ENCODE results near the gene CROCC. TPM values are rescaled to one million over a fixed set of nuclear protein-coding genes. Genes with fewer than 3 reads are reported as not detected.

The CROCC gene
- polyA plus RNA-seq, 3 donors: 25.1 to 56.4 (median 45.8) TPM

GRCh38 chr1:16991571-16991970, 69.8 kb downstream of the CROCC start:
- no peak for DNase-seq (ENCODE audit: extremely low read depth in 1 of 11, low read depth in 9 of 11, low spot score in 4 of 11)

DNA sequence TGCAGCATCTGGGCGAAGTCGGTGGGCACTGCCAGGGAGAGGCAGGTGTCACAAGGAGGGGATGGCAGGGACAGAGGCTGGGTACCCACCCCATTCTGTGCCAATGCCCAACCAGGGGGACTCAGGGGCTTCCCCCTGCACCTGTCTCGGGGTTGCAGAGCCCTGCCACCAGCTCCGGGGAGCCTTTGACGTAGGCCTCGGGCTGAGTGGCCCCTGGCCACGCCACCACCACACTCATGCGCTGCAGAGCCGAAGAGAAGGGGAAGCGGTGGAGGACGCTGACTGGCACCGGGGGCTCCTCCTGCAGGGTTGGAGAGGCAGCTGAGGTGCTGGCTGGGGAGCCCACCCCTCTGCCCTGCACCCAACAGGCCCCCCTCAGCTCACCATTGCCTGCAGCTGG, 70.4 kb downstream of the CROCC start:
- DNase-seq (ENCODE audit: extremely low read depth in 1 of 11, low read depth in 9 of 11, low spot score in 4 of 11): no peak

DNA sequence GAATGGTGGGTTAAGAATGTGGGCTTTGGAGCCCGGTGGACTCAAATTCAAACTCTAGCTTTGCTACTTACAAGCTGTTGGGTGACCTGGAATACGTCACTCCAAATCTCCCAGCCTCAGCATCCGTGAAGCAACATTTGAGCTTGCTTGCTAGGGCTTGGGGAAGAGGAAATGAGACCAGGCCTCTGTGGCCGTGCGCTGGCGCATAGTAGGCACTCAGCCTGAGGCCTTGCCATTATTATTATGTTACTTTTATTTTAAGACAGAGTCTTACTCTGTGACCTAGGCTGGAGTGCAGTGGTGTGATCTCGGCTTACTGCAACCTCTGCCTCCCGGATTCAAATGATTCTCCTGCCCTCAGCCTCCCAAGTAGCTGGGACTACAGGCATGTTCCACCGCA, 70.9 kb downstream of the CROCC start:
- DNase-seq (ENCODE audit: extremely low read depth in 1 of 11, low read depth in 9 of 11, low spot score in 4 of 11): no peak

- no peak for DNase-seq (ENCODE audit: extremely low read depth in 1 of 11, low read depth in 9 of 11, low spot score in 4 of 11)
These were observed 71.8 kb downstream of the CROCC start for GRCh38 chr1:16993521-16994038.

GRCh38 chr1:16996845-16997244, 75.1 kb downstream of the CROCC start:
- DNase-seq (ENCODE audit: extremely low read depth in 1 of 11, low read depth in 9 of 11, low spot score in 4 of 11): no peak

DNA sequence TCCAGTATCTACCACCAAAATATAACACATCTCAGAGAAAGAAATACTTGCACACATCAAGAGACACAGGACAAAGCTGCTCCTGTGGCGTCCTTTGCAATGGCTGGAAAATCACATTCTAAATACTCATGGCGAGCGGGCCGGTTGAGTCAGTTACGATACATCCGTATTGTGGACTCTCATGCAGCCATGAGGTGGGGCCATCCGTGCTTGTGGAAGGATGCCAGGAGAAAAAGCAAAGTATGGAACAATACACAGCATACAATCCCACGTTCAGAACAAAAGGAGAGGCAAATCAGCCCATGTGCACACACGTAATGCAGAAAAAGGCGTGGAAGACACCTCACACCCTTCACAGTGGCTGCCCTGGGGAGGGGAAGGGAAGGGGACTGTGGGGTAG, 76.9 kb downstream of the CROCC start:
- DNase-seq (ENCODE audit: extremely low read depth in 1 of 11, low read depth in 9 of 11, low spot score in 4 of 11): no peak

DNA sequence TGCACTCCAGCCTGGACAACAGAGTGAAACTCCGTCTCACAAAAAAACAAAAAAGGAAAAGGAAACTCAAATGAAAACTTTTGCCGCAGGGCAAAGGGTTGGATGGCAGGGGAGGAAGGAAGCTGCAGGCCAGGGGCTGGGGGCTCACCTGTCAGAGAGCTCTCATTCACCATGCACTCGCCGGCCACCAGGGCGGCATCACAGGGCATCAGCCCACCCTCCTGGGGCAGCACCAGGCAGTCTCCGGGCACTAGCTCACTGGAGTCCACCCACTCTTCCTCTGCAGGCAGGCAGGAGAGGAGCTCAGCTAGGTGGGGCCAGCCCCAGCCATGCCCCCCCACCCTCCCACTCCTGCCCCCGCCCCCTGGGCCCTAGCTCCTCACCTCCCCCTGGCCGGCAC, 78.1 kb downstream of the CROCC start:
- DNase-seq (ENCODE audit: extremely low read depth in 1 of 11, low read depth in 9 of 11, low spot score in 4 of 11): no peak

- no peak for DNase-seq (ENCODE audit: extremely low read depth in 1 of 11, low read depth in 9 of 11, low spot score in 4 of 11)
These were observed 80.2 kb downstream of the CROCC start for GRCh38 chr1:17001760-17002523.

DNA sequence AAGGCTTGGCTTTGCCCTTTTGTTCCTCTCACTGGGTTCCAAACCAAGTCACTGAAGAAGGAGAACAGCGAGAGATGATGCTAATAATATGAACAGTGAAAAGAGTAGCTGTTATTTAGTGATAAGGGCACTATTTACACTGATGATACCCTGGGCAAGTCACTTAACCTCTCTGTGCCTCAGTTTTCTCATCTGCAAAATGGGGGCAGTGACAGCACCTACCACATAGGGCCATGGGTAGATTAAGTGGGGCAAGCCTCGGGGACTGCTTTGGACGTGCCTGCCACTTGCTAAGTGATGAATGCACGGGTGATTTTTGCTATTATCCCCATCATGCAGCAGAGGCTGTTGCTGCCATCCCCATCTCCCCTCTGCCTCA, 80.8 kb downstream of the CROCC start:
- no peak for DNase-seq (ENCODE audit: extremely low read depth in 1 of 11, low read depth in 9 of 11, low spot score in 4 of 11)

DNA sequence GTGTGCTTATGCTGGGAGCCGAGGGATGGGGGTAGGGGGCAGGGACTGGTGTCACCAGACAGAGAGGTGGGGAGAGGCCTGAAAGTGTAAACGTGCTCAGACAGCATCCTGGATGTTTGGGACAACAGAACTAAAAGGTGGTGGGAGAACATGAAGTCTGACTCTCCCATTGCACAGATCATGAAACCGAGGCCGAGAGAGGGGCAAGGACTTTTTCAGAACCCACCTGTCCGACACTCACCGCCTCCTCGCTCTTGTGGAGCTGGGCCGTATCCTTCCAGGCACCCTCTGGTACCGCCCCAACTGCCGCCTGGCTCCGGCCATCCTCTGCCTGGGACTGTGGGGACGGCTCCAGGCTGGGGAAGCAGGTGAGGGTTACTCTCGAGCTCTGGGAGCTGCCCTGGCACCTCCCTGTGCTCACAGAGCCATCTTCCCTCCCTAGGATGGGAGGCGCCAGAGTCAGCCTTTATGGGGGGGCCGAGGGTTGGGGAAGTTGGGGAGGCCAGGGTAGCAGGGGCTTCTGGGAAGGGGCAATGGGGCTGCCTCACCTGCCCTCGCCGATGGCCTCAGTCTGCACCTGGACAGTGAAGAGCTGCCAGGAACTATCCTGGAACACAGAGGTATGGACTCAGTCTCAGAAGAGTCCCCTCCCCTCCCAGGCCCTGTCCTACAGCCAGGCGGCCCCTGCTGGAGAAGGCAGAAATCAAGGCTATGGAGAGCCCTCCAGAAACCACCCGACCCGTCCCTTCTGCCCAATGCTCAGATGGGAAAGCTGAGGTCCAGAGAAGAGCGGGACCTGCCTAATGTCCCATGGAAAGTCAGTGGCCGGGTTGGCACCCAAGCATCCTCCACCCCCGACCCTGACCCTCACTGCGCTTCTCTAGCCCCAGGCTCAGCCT, 83.0 kb downstream of the CROCC start:
- no peak for DNase-seq (ENCODE audit: extremely low read depth in 1 of 11, low read depth in 9 of 11, low spot score in 4 of 11)

DNA sequence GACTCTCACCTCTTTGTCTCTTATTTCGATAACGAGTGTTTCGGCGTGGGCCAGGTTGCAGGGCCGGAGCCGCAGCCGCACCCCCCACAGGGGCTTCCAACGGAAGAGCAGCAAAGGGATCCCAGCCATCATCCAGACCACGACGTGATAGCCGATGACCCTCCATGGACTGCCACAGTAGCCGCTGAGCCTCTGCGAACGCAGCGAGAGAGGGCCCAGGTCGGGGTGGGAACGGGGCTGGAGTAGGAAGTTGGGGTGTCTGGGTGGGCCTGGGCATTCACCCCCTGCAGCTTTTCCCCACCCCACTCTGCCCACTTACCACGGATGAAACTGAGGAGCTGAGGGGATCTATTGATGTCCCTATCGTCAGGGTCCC, 83.6 kb downstream of the CROCC start:
- no peak for DNase-seq (ENCODE audit: extremely low read depth in 1 of 11, low read depth in 9 of 11, low spot score in 4 of 11)

- DNase-seq (ENCODE audit: extremely low read depth in 1 of 11, low read depth in 9 of 11, low spot score in 4 of 11): no peak
These were observed 85.4 kb downstream of the CROCC start for GRCh38 chr1:17007121-17007520.

GRCh38 chr1:17008208-17008855, 86.6 kb downstream of the CROCC start:
- DNase-seq (ENCODE audit: extremely low read depth in 1 of 11, low read depth in 9 of 11, low spot score in 4 of 11): no peak

- DNase-seq (ENCODE audit: extremely low read depth in 1 of 11, low read depth in 9 of 11, low spot score in 4 of 11): no peak
These were observed 88.0 kb downstream of the CROCC start for GRCh38 chr1:17009706-17010105.

GRCh38 chr1:17011092-17011438, 89.3 kb downstream of the CROCC start:
- DNase-seq (ENCODE audit: extremely low read depth in 1 of 11, low read depth in 9 of 11, low spot score in 4 of 11): no peak

DNA sequence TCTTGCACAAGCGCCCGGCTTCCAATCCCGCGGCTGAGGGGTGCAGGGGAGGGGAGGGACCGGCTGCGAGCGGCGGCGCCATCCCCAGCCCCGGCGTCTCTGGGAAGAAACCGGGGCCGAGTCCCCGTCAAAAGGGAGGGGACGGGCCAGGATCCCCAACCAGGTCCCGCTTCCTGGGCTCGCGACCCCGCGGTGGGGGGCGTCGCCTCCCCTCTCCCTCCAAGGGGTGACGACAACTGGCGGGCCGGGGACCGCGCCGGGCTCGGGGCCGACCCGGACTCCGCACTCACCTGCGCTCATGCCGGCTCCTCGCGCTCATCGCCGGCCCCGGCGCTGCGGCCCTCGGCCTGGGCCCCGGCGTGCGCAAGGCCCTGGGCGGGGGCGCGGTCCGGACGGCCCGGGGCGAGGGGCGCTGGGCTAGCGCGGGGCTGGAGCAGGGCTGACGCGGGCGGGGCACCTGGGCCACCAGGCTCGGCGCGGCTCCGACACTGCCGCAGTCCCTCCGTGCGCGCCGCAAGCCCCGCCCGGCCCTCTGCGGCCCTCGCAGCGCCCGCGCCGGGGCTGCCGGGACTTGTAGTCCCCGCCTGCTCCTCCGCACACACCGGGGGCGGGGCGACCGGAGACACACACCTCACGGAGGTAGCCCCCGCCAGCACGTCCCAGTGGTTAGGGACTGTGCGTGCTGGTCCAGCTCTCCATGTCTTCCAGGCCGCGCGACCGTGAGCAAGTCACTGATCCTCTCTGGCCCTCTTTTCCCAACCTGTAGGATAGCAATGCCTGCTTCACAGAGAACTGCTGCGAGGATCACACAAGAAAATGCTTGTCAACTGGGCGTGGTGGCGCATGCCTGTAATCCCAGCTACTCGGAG, 89.9 kb downstream of the CROCC start, which contains the start of gene ATP13A2:
Gene ATP13A2 (minus strand): TSS at position 490 of the 869 bp plus-strand sequence. CDS start 190 bp downstream, at position 300.
- DNase-seq (ENCODE audit: extremely low read depth in 1 of 11, low read depth in 9 of 11, low spot score in 4 of 11): peak; percentile 31 to 75 (median 62)

DNA sequence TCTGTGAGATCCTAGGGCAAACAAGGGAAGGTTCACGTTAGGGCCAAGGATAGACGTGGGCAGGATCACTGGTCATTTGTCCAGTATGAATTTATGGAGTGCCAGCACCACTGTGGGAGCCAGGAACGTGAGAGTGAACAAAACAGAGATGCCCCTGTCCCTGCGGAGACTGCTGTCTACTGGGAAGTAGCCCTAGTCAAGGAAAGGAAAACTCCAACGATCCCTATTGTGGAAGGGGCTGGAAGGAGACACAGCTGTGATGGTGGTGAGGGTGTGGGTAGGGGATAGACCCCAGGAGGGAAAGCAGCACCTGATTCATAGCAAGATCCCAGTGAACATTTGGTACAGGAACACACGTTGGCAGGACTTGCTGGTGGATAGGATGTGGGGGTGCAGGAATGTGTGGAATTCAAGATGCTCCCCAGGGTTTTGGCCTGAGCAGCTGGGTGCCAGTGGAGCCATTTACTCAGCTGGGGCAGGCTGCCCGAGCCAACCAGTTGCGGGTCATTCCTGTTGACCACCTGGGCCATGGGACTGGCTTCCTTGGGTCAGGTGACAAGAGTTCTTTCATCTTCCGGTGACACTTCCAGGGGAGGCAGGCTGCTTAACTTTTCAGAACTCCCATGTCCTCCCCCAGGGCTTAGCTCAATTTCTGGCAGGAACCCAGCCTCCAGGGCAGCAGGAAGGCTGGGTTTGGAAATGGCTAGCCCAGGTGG, 91.2 kb downstream of the CROCC start:
- no peak for DNase-seq (ENCODE audit: extremely low read depth in 1 of 11, low read depth in 9 of 11, low spot score in 4 of 11)

All from renal cortex interstitium (tissue), 11 donors.